NCI-H128 (cell line): ENCODE data around the gene SEC16B.
"Not testable (repeated sequence)": the region's sequence is repeated elsewhere in the genome, so short reads cannot be mapped to it uniquely, and the experiment has no call there.

ENCODE experiments used
- DNase-seq: peaks from one replicate; lab custom pipeline; 2025; ENCODE audit not compliant: unreplicated experiment; lab: John Stamatoyannopoulos, UW

SEC16B gene, protein sequence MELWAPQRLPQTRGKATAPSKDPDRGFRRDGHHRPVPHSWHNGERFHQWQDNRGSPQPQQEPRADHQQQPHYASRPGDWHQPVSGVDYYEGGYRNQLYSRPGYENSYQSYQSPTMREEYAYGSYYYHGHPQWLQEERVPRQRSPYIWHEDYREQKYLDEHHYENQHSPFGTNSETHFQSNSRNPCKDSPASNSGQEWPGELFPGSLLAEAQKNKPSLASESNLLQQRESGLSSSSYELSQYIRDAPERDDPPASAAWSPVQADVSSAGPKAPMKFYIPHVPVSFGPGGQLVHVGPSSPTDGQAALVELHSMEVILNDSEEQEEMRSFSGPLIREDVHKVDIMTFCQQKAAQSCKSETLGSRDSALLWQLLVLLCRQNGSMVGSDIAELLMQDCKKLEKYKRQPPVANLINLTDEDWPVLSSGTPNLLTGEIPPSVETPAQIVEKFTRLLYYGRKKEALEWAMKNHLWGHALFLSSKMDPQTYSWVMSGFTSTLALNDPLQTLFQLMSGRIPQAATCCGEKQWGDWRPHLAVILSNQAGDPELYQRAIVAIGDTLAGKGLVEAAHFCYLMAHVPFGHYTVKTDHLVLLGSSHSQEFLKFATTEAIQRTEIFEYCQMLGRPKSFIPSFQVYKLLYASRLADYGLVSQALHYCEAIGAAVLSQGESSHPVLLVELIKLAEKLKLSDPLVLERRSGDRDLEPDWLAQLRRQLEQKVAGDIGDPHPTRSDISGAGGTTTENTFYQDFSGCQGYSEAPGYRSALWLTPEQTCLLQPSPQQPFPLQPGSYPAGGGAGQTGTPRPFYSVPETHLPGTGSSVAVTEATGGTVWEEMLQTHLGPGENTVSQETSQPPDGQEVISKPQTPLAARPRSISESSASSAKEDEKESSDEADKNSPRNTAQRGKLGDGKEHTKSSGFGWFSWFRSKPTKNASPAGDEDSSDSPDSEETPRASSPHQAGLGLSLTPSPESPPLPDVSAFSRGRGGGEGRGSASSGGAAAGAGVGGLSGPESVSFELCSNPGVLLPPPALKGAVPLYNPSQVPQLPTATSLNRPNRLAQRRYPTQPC

DNA sequence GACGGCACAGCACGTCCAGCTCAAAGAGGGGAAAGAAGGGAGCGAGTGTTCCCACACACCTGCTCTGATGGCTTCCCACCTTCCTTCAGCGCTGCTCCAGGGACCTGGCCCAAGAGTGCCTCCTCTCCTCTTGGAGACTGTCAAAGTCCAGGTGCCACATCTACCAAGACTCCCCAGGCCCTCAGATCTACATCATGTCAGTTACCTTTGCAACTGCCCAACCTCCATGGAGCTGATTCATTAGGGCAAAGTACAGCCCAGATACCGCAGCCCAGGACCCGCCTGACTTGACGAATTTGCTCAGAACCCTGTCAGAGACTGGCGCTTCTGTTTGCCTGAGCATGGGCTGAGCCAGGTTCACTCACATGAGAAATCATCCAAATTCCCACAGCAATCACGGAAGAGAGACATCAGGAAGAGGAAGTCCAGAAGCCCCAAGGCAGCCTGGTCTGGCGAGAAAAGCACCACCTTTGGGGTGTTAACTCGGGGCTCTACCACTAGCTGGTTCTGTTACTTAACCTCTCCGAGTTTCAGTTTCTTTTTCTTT is at the start of gene SEC16B:
Gene SEC16B, minus strand, starts transcription at position 234 of the 547 bp plus-strand sequence. CDS start 2,077 bp downstream, outside the sequence.
- DNase-seq = no peak

DNA sequence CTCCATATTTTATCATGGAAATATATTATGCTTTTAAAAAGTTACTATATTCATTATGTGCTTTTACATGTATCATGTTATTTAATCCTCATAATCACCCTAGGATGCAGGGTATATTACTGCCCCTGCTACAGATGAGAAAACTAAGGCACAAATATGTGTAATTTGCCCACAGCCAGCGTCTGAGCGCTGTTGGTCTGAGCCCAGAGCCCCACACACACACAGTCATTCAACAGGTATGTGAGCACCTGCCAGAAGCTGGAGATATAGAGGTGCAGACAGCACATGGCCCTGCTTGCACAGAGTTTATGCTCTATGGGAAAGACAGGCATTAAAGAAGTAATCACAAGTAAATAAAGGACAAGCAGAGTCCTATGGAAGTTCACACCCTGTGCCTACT is 49.8 kb upstream of the SEC16B start:
- DNase-seq = no peak

DNA sequence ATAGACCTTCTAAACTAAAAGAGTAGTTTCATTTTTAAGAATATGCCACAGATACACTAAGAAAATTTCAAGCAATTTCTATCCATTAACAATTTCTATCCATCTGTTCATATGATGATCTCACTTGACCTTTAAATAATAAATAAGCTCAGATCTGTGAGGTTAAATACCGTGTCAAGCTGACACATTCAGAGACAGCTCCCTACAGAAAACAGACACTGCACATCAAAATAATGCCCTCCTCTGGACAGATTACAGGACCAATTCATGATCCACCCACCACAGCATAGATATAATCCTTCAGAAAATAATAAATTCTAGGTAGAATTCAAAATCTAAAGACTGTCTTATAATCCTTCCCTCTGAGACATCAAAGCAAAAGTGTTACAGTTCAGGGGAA is 49.4 kb upstream of the SEC16B start:
- no peak for DNase-seq

DNA sequence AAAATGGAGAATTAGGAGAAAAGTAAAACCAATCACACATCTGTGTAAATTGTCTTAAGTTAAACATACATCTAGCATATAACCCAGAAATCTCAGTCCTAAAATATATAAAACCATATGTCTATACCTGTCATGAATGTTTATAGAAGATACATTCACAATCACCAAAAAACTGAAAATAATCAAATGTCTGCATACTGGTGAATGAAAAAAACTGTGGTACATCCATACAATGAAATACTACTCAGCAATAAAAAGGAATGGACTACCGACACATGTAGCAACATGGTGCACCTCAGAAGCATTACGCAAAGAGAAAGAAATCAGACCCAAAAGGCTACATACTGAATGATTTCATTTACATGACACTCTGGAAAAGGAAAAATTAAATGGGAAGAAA is 47.7 kb upstream of the SEC16B start:
- no peak for DNase-seq

DNA sequence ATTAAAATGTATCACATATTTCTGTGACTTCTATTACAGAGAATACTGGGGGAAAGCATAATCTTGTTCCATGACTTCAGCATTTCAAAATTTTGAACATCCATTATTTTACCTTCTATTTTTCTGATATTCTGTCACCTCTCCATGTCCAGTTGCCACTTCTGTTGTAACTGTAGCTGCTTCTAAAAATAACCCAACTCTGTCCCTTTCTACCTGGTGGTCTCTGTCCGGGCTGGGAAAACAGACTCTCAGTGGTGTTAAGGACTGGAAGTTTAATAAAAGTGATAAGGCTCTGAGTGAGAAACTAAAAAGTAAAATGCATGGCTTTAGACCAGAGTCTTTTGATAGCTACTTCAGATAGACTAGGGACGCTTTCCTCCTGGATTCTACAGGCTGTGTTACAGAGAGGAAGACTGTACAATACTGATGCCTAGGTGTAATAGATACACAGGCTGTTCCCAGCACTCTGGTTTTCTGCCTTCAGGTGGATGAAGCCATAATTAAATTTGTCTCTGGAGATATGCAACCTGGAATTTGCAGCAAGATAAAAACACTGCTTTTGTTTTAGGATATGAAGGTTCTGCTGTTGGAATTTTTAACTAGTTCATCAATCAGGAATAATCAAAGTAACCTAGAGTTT is 42.1 kb upstream of the SEC16B start:
- no peak for DNase-seq

DNA sequence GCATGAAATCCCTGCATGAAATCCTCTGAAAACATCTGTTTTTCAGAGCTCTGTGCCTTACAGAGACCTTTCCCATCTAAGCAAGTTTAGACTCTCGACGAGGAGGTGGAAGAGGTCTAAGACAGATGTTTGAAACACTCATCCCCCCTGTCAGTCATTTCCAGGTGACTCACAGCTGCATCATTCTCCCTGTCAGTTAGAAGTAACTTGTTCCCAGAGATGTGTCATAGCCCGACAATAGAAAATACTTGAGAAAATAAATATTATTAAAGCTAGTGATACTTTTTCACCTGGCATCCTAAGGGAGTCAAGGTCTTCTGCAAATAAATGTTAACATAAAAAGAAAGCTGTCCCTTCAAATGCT is 41.6 kb upstream of the SEC16B start:
- no peak for DNase-seq

DNA sequence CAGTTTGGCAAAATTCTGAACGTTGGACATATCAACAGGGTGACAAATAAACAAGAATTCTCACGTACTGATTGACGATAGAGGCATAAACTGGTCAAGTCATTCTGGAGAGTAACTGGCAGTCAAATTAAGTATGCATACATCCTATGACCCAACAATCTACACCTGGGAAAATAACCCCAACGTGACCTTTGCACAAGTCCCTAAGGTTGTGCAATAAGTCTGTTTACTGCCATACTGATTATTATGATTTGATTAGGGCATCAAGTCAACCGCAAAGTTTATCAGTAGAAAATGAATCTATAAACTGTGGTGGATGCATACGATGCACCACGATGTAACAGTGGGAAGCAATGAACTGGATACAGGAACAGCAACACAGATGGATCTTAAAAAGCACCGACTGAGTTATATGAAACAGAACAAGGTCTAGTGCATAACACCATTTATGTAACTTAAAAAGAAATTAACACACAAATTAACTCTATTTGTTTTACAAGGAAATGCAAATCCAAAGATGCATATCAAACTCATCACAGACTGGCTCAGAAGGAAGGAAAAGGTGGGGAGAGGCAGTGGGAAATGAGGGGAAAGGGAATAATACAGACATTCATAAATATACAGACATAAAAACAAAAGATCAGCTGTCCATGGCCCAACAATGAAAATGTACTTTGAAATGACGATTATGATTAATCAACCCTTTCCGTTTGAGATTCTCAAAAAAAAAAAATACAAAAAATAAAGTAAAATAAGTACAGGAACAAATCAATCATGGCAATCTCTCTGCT is 41.0 kb upstream of the SEC16B start:
- no peak for DNase-seq

DNA sequence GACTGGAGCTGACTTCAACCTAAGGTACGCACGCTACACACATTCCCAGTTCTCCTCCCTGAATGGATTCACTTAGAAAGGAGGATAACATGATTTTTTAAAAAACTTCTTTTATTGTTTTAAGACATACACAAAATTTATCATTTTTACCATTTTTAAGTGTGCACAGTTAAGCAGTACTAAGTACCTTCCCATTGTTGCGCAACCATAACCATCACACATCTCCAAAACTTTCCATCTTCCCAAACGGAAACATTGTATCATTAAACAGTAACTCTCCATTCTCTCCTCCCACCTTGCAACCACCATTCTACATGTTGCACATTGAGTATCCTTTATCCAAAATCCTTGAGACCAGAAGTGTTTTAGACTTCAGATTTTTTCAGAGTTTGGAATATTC is 36.2 kb upstream of the SEC16B start:
- DNase-seq = no peak

DNA sequence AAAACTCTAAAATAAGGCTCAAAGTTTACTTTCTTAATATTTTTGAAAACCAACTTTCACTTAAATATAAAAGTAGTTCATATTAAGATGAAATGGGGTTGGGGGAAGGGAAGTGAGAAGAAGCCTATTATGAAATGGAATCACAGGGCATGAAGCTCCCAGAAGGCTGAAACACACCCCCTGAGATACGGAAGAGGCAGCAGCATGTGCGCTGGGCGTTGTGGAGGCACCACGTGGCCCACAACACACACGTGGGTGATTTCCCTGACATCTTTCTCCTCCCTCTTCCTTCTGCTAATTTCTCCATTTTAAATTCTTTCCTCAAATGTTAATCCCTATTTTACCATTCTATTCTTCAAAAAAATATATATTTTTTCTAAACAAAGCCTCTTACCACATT is 35.6 kb upstream of the SEC16B start:
- no peak for DNase-seq

DNA sequence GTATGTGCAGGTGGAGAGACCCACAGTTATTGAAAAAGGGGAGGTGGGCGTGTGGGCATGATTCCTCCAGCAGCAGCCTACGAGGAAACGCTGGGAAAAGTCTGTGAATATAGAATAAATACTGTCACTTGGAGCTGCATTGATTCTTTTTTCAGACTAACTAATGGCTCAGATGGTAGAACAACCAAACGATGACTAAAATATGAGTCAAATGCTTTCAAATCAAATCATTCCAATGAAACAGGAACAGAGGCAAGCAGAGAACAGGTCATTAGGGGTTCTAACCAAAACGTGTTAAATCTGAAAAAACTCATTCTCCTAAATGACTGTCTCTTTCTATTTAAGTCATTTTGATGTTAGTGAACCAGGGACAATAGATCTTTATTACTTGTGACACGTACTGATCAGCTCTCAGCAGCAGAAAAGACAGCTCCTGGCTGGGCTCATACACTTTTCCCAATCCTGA is 35.1 kb upstream of the SEC16B start:
- DNase-seq = no peak

DNA sequence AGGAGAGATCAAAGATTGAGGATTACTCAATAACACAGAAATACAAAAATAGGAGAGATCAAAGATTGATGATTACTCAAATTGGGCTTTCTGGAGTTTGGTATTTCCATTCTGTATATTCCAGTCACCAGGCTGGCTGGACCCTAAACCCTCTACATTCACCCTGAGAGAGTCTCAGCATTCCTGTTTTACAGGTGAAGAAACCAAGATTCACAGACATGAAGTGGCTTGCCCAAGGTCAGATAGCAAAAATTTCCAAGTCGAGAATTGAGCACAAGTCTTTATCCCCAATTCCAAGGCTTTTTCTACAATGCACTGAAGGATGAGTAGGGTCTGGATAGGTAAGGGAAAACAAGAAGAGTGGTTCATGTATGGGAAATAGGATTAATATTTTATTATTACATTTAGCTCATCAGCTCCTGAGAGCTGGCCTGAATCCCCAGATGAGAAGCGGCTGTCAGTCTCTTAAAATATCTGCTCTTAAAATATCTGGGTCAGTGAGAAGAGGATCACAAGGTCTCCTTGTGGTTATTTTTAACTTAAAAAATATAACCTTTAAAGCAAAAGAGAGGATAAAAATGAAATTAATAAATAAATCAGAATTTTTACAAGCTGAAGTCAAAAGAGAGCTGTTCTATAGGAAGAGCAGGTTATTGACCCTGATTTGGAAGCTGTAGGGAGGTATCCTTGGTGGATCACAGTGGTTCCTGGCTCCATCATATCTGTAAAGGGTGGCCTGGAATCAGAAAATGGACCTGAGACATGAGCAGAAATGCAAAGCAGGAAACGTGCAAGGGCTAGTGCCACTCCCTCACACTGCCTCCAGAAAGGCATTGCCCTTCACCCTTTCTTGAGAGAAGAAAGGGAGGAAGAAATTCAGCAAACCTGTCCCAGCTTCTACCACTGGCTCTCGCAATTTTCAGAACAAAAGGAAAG is 29.1 kb upstream of the SEC16B start:
- no peak for DNase-seq

DNA sequence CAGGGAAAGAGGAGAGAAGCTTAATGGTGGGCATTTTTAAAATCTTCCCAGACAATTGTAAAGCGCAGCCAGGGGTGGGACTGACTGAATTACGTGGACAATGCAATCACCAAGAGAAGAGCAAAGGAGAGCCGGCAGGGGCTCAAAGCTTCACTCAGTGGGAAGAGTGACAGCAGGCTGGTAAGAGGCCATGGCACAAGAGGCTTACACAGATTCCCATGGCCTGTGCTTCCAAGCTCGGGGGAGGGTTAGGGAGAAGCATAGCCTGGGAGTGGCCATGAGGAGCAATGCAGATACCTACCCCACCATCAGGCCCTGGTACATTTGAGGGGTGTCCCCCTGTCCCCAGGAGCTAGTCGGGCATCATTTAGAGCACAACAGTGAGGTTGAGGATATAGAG is 27.1 kb upstream of the SEC16B start:
- DNase-seq = no peak

DNA sequence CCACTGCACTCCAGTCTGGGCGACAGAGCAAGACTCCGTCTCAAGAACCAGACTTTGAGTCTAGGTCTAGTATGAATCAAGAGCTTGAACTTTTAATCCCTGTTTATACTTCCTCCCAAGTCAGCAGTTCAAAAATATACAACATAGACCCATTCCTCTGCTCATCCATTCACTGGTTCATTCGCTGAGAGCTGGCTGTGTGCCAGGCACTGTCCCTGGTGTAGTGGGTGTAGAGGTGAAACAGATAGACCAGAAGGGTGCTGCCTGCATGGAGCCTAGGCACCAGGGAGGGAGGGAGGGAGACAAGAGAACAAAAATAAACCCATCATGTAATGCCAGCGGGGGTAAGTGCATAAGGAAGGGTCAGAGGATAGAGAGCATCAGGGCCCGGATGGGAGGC is 25.5 kb upstream of the SEC16B start:
- no peak for DNase-seq

DNA sequence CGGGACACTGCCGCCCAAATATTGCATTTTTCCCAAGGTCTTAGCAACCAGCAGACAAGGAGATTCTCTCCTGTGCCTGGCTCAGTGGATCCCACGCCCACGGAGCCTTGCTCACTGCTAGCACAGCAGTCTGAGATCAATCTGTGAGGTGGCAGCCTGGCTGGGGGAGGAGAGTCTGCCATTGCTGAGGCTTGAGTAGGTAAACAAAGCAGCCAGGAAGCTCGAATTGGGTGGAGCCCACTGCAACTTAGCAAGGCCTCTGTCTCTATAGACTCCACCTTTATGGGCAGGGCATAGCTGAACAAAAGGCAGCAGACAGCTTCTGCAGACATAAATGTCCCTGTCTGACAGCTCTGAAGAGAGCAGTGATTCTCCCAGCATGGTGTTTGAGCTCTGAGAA is 16.4 kb upstream of the SEC16B start:
- DNase-seq = not testable (repeated sequence)

DNA sequence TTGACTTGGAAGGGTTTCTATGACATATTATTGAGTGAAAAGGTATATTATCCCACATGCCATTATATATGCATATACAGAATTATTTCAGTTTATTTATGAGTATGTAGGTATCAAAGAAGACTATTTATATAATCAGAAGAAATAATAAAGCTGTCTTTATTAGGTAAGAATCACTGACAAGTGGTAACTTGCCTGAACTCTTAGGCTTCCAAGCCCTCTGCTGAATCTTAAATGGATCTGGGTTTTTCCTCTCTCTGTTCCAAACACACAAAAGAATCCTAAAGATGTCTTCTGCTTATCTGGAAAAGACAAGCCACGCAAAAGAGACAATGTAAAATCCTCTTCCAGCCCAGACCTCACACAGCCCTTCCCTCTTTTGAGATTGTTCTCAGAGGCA is 14.9 kb upstream of the SEC16B start:
- no peak for DNase-seq

DNA sequence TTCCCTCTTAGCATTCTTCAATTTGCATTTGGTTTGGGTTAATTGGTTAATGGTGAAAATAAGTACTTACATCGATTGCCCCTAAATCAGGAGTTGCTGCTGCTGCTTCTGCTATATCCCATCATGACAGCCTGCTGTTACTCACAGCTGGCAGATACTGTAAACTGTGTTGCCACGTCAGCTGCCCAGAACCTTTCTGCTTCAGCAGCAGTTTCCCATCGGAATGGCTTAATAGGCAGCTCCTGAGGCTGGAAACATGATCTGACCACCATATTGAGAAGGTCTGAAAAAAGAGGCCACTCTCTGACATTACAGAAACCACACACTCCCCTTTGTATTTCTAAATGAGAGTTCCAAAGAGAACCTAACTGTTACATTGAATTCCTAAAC is 14.3 kb upstream of the SEC16B start:
- no peak for DNase-seq

DNA sequence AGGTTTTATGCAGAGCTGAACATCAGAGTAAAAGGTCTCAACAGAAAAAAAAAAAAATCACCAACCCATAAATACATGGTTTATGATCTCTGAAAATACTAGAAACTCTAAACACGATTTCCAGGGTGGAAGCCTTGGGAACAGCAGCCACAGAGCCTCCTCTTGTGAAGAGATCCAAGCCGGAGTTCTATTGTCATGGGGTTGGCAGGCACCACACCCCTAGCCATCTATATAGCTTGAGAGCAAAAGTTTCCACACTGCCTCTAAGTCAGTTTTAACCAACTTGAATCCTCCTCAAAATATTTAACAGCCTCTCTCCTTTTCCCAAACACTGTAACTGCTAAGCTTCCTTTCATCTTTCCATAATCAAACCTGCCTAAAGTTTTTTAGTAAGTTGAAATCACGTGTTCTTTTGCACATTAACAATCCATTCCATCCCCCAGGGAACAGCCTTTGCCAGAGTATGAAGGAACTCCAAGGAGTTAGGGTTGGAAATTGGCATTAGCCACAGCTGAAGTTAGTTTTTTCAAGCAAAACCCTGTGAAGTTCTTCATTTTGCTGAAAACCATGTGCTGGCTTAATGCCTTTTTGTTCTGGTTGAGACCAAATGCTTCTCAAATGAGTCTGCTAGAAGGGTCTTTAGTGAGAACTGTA is 13.8 kb upstream of the SEC16B start:
- DNase-seq = no peak

DNA sequence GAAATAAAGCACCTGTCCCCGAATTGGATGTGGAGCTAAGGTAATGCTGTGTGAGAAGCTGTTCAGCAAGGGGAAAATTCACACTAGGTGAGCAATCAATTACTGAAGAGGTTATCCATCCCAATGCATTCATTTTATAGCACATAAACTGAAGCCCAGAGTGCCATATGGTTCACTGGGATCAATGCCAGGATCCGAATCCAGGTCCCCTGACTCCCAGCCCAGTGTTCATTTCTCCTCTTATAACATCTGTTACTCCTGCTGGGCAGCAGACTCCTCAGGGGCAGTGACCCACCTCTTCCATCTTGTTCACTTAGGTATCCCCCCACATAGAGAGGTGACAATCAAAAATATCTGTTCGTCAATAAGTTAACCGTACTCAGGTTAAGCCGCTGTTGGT is 13.2 kb upstream of the SEC16B start:
- DNase-seq = no peak

DNA sequence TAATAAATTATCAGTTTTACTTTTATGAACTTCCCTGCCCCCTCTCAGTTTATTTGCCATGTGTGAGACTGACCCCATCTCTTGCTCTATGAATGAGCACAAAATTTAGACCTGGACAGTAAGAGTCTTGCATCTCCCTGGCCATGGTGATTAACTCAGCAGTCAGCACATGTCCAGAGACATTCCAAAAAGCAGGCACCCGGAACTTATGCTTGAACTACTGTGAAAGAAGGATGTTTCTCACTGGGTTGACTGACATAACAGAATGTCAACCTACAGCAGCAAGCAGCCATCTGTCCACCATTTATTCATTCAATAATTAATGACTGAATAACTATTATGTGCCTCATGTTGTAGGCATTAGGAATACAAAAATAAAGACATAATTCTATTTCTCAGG is 11.3 kb upstream of the SEC16B start:
- no peak for DNase-seq
